Adrenal gland (tissue), 12 donors: Measurements from ENCODE around the gene SHROOM2. TPM values are rescaled to one million over a fixed set of nuclear protein-coding genes. Genes with fewer than 3 reads are reported as not detected.

Experiments
- DNase-seq, 7 donors: peaks; one replicate each; pipeline ENCODE4 v3.0.0-alpha.2; 2019 to 2020
- H3K27ac ChIP-seq, 5 donors: fragments of 200-600 bp; sonication (generic) in 4 of 5; 1 replicate in 3 of 5; 2 replicates in 2 of 5; pipeline versions ENCODE4 v1.5.1 to v1.8.0; 2016 to 2020; ENCODE audit warnings: mild to moderate bottlenecking in 1 of 5
- H3K27me3 ChIP-seq: fragments of 200-600 bp; 2 replicates; pipeline ENCODE4 v1.8.0; 2021
- H3K36me3 ChIP-seq, 2 donors: fragments of 200-600 bp; replicated peaks in 1 of 2; 1 replicate in 1 of 2; 2 replicates in 1 of 2; pipeline versions ENCODE4 v1.5.1 to v1.8.0; 2018 to 2022
- H3K4me1 ChIP-seq, 2 donors: fragments of 200-600 bp; replicated peaks in 1 of 2; 1 replicate in 1 of 2; 2 replicates in 1 of 2; pipeline versions ENCODE4 v1.5.1 to v1.8.0; 2018 to 2021
- H3K4me3 ChIP-seq, 4 donors: fragments of 200-600 bp; sonication (generic) in 3 of 4; one replicate each; pipeline ENCODE4 v1.5.1; 2016 to 2018
- H3K9me3 ChIP-seq, 3 donors: fragments of 200-600 bp; sonication (generic) in 1 of 3; replicated peaks in 1 of 3; 1 replicate in 2 of 3; 2 replicates in 1 of 3; pipeline versions ENCODE4 v1.5.1 to v1.8.0; 2016 to 2021
- CTCF ChIP-seq, 6 experiments: fragments of 450-650 bp in 4 of 6; fragments of 200-600 bp in 2 of 6; sonication (generic) in 1 of 6; IDR thresholded peaks; 1 replicate in 5 of 6; 2 replicates in 1 of 6; pipeline versions ENCODE4 v1.5.1 to v1.8.0; 2016 to 2021; ENCODE audit warnings: antibody characterized with exemption in 6 of 6, mild to moderate bottlenecking in 2 of 6, moderate library complexity in 1 of 6
- POLR2A ChIP-seq, 2 donors: fragments of 450-650 bp; IDR thresholded peaks; one replicate each; pipeline ENCODE4 v1.6.1; 2017; ENCODE audit warnings: antibody characterized with exemption in 2 of 2, mild to moderate bottlenecking in 2 of 2, moderate library complexity in 1 of 2
- WGBS, 4 donors: extraction: QIAGEN DNeasy Blood & Tissue Kit in 2 of 4; methylation state at CpG; one replicate each; pipeline versions ENCODE4 v1.1.5 to v1.1.7; 2013 to 2017; 5-methylcytosine and 5-hydroxymethylcytosine counted together
- intact Hi-C, 2 donors: fragments of 100-400 bp; cut with DNase I; formaldehyde crosslinking; loops; one replicate each; pipeline versions ENCODE4 v1.14.1 to v1.15.0; 2022 to 2023
- polyA plus RNA-seq, 3 donors: library from polyadenylated mRNA; stranded (reverse); fragments of 200-250 nt in 2 of 3; fragments of 350-450 nt in 1 of 3; fragmentation: Illumina TruSeq in 1 of 3; extraction: RNeasy Lipid Tissue Mini Kit (QIAGEN cat#74804) in 1 of 3; gene quantifications; one replicate each; pipeline ENCODE4 v1.2.3, GENCODE V29; 2013 to 2014
- total RNA-seq, 9 donors: library from RNA; depleted of rRNA in 4 of 9; stranded (reverse); fragments of >200 nt in 4 of 9; fragments of 120-200 nt in 1 of 9; fragmentation: NEBNext Ultra II Directional in 1 of 9; extraction: Animal tissue kit (Norgen Biotek cat#: 25700) in 1 of 9; gene quantifications; one replicate each; pipeline versions ENCODE4 v1.1.0 to v1.2.4, GENCODE V29; 2013 to 2023
- donor health status: healthy with polysubstance abuse.
- donor health status: Bipolar disorder and iron deficiency.
- donor health status: DM: yes; HTN: yes; CAD: no.
- donor health status: DM: no; HTN: no; CAD: no.
- donor health status: DM: no; HTN: no; CAD: no.
- donor health status: DM: yes; HTN: yes; CAD: no.

The SHROOM2 gene
- total and polyA plus RNA-seq, 12 donors = 1.7 to 7.2 (median 4.0) TPM

DNA sequence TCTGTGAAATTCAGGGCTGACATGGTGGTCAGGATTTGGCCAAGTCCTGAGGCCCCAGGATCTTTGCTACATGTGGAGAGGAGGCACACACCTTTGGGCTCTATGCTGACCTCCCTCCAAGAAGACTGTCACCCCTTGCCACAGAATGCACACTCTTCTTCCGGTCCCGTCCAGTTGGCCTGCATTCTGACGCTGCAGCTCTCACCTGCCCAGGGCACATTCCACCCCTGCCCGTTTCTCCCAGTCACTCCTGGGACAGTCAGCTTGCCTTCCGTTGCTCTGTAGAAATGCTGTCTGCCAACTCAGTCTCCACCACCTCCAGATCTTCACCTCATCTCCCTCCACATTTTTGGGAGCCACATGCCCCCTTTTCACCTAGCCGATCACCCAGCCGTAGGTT lies 76.7 kb downstream of the SHROOM2 start:
- Histone ChIP-seq H3K27me3 (no peaks in the 10 kb centered on the region), H3K9me3 (no peaks in the 10 kb centered on the region), H3K4me1 (no peaks in the 10 kb centered on the region), H3K27ac (no peak overlapping the region), H3K4me3 (no peak overlapping the region), H3K36me3 (no peaks in the 10 kb centered on the region)
- no peak for TF ChIP-seq CTCF (IDR thresholded peaks at IDR 0.05)
- no peak for TF ChIP-seq POLR2A (IDR thresholded peaks at IDR 0.05)
- no peak for DNase-seq
- WGBS, 4 donors = 91 to 98% (median 98%) methylated on average over 5 to 7 of the region's 7 CpGs
- intact Hi-C loops = no loop called here

DNA sequence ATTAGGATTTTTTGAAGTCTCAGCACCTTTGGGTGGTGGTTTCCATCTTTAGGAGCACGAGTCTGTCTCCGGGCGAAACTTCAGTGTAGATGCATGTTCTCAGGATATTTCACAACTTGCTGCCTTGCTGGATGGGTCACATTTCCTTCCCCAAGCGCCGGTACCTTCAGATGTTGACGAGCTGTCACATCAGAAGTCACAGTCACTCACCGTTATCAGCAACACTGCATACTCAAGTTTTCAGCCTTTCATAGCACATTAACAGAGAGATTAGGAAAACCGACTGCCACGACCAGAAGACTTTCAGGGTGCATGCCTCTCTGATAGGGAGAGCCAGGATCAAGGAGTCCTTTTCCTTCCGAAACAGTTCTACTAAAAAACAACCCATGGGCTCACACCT lies 77.8 kb downstream of the SHROOM2 start:
- Histone ChIP-seq H3K36me3 (no peaks in the 10 kb centered on the region), H3K4me3 (no peak overlapping the region), H3K27ac (no peak overlapping the region), H3K9me3 (no peaks in the 10 kb centered on the region), H3K27me3 (no peaks in the 10 kb centered on the region), H3K4me1 (no peaks in the 10 kb centered on the region)
- TF ChIP-seq CTCF (IDR thresholded peaks at IDR 0.05) (no peak), POLR2A (IDR thresholded peaks at IDR 0.05) (no peak)
- 64 to 79% (median 75%) methylated on average over 7 to 10 of the region's 10 CpGs for WGBS, 4 donors
- no peak for DNase-seq
- intact Hi-C loops = no loop called here

DNA sequence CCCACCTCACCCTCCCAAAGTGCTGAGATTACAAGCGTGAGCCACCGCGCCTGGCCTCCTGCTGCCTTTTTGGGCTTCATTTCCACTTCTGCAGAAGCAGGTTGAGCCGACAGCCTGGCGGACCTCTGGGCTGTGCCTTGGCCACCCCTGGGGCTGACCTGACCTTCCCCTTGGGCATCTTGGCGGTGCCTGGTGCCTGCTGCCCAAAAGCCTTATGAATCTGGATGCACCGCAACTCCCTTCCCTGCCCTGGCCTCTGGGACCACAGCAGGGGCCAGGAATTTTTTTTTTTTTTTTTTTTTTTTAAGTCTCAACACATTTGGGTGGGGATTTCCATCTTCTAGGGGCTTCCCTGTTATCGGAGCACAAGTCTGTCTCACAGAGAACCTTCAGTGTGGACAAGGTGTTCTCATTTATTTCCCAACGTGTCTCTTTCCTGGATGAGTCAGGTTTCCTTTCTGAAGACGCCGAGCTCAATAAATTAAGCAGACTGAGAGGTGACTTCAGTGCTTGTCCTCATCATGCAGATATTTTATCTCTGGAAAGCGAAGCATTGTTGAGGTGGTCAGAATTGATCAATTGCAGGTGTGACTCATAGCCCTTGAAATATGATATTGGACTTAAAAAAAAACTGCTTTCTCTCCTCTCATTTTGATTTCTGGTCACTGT lies 79.7 kb downstream of the SHROOM2 start:
- 36 to 65% (median 51%) methylated on average over 7 to 12 of the region's 12 CpGs for WGBS, 4 donors
- TF ChIP-seq POLR2A (IDR thresholded peaks at IDR 0.05) = no peak
- TF ChIP-seq CTCF (IDR thresholded peaks at IDR 0.05) = no peak
- Histone ChIP-seq H3K27me3 (no peaks in the 10 kb centered on the region), H3K27ac (peak overlapping the region in 3 of 5 donors; percentile 43 to 73 (median 56)), H3K4me1 (no peaks in the 10 kb centered on the region), H3K36me3 (no peaks in the 10 kb centered on the region), H3K9me3 (no peaks in the 10 kb centered on the region), H3K4me3 (no peak overlapping the region)
- DNase-seq = peak in 3 of 7 donors; percentile 27 to 48 (median 32)
- intact Hi-C loops = no loop called here

GRCh38 chrX:9866633-9867032 lies 80.4 kb downstream of the SHROOM2 start:
- Histone ChIP-seq H3K4me1 (no peaks in the 10 kb centered on the region), H3K9me3 (no peaks in the 10 kb centered on the region), H3K36me3 (no peaks in the 10 kb centered on the region), H3K4me3 (no peak overlapping the region), H3K27ac (peak overlapping the region in 3 of 5 donors; percentile 43 to 71 (median 56)), H3K27me3 (no peaks in the 10 kb centered on the region)
- 32 to 53% (median 49%) methylated on average over 10 to 13 of the region's 13 CpGs for WGBS, 4 donors
- intact Hi-C loops = no loop called here
- peak in 1 of 7 donors; percentile 22 for DNase-seq
- no peak for TF ChIP-seq CTCF (IDR thresholded peaks at IDR 0.05)
- no peak for TF ChIP-seq POLR2A (IDR thresholded peaks at IDR 0.05)
